ENCODE results near the gene TSR2.

- no peak for TF ChIP-seq POLR2AphosphoS5 (IDR thresholded peaks at IDR 0.05; ENCODE audit: insufficient read depth in 1 of 2, low read depth in 1 of 2)
- TF ChIP-seq CTCF (IDR thresholded peaks at IDR 0.05) = no peak
Measured at GRCh38 chrX:54494166-54494988, 54.2 kb downstream of the TSR2 start.
